BE2C (cell line): Measurements from ENCODE around the gene ADA.

ENCODE experiments used
- DNase-seq: peaks from one replicate; pipeline ENCODE4 v3.0.0-alpha.2; 2020
- H3K27me3 ChIP-seq: fragments of 250-450 bp; sonication (Bioruptor Pico); 2 replicates; pipeline ENCODE4 v1.5.1; 2020; ENCODE audit warnings: mild to moderate bottlenecking
- H3K36me3 ChIP-seq: fragments of 250-450 bp; sonication (Bioruptor Pico); 2 replicates; pipeline ENCODE4 v1.5.1; 2020; ENCODE audit warnings: mild to moderate bottlenecking
- H3K4me1 ChIP-seq: fragments of 250-450 bp; sonication (Bioruptor Pico); 2 replicates; pipeline ENCODE4 v1.5.1; 2020
- H3K4me3 ChIP-seq: 2 replicates; pipeline ENCODE4 v1.5.1; 2011; ENCODE audit warnings: low read depth, low read length
- H3K9me3 ChIP-seq: fragments of 250-450 bp; sonication (Bioruptor Pico); 2 replicates; pipeline ENCODE4 v1.5.1; 2020
- TF ChIP-seq, protein P1 (sequence below): IDR thresholded peaks from 2 replicates; pipeline ENCODE4 v1.5.1; 2012; ENCODE audit warnings: mild to moderate bottlenecking, low read depth, low read length

Gene ADA

DNA sequence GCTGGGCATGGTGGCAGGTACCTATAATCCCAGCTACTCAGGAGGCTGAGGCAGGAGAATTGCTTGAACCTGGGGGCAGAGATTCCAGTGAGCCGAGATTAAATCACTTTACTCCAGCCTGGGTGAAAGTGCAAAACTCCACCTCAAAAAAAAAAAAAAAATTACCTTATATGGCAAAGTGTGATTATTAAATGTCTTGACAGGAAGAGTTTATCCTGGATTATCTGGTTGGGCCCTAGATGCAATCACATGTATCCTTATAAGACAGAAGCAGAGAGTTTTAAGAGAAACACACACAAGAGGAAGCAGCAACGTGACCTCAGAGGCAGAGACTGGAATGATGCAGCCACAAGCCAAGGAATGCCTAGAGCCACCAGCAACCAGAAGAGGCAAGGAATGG, 11.0 kb downstream of the ADA start:
- Histone ChIP-seq H3K4me1 (peaks cover 12% of the 10 kb centered on the region; the same call in 1 of the 2 replicates), H3K4me3 (no peak overlapping the region), H3K36me3 (no peaks in the 10 kb centered on the region), H3K9me3 (no peaks in the 10 kb centered on the region), H3K27me3 (no peaks in the 10 kb centered on the region)
- DNase-seq = no peak
- TF ChIP-seq, protein P1, sequence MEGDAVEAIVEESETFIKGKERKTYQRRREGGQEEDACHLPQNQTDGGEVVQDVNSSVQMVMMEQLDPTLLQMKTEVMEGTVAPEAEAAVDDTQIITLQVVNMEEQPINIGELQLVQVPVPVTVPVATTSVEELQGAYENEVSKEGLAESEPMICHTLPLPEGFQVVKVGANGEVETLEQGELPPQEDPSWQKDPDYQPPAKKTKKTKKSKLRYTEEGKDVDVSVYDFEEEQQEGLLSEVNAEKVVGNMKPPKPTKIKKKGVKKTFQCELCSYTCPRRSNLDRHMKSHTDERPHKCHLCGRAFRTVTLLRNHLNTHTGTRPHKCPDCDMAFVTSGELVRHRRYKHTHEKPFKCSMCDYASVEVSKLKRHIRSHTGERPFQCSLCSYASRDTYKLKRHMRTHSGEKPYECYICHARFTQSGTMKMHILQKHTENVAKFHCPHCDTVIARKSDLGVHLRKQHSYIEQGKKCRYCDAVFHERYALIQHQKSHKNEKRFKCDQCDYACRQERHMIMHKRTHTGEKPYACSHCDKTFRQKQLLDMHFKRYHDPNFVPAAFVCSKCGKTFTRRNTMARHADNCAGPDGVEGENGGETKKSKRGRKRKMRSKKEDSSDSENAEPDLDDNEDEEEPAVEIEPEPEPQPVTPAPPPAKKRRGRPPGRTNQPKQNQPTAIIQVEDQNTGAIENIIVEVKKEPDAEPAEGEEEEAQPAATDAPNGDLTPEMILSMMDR = no peak

DNA sequence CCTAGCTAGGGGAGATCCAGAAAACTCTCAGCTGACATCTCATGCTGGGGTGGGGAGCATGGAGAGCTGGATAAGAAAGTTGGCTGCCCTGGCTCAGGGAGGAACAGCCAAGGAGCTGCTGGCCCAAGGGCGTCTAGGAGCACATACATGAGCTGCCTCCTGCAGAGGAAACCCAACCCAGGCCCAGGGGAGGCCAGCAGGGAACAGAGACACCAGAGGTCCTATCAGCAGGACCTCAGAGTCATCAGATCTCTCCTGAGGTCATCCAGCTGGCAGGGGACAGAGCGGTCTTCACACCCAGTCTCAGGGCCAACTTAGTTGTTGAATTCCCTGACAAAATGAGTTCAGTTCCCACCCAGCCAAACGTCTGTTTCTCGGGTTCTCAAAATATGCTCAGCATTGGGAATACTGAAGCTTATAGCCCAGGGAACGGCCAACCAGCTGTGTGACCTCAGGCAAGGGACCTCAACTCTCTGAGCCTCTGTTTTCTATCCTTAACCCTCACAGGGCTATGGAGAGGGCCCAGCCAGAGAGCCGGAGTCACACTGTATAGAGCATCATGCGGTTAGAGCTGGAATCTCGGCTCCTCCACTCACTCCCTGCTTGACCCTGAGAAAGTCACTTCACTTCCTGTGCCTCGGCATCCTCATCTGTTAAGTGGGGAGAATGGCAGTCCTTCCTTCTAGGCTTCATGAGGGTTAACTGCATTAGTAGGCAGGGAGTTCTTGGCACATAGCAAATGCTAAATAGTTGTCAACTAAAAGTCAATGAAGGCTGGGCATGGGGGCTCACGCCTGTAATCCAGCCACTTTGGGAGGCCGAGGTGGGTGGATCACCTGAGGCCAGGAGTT, 13.8 kb downstream of the ADA start:
- Histone ChIP-seq H3K4me1 (peaks cover 8% of the 10 kb centered on the region; the same call in 1 of the 2 replicates), H3K36me3 (no peaks in the 10 kb centered on the region), H3K9me3 (no peaks in the 10 kb centered on the region), H3K4me3 (no peak overlapping the region), H3K27me3 (no peaks in the 10 kb centered on the region)
- TF ChIP-seq, protein P1 = no peak
- DNase-seq = no peak

DNA sequence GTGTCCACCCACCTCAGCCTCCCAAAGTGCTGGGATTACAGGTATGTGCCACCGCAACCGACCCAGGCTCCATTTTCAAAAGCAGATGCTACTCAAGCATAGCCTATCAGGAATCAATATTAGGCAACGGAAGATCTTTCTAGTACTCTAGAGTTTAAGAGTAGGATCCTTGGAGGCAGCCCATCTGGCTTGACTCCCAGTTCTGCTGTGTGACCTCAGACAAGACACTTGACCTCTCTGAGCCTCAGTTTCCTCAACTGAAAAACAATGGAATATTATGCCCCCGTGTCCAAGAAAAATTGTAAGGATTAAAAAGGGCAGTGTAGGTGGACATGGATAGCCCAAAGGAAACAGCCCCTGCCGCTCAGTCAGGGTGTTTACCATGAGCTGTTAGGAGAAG, 14.5 kb downstream of the ADA start:
- Histone ChIP-seq H3K27me3 (no peaks in the 10 kb centered on the region), H3K4me3 (no peak overlapping the region), H3K4me1 (peaks cover 1% of the 10 kb centered on the region; the same call in 1 of the 2 replicates), H3K36me3 (no peaks in the 10 kb centered on the region), H3K9me3 (no peaks in the 10 kb centered on the region)
- DNase-seq = no peak
- TF ChIP-seq, protein P1 = no peak

DNA sequence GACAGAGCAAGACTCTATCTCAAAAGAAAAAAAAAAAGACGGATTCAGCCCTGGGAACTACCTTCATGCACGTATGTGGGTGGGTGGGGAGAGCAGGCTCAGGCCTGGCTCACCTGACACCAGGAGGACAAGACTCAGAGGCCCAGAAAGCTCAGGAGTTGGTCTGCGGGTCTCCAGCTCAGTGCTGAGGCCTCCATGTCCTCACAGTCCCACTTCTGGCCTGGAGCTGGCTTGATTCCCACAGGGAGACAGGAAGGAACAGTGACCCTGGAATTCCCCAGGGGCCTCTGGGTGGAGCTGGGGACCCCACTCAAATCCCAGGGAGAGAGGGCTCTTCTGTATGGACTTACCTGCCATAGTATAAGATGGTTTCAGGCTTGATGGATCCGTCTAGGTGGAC, 15.6 kb downstream of the ADA start:
- Histone ChIP-seq H3K36me3 (no peaks in the 10 kb centered on the region), H3K4me1 (no peaks in the 10 kb centered on the region), H3K9me3 (no peaks in the 10 kb centered on the region), H3K4me3 (no peak overlapping the region), H3K27me3 (no peaks in the 10 kb centered on the region)
- DNase-seq = no peak
- TF ChIP-seq, protein P1 = no peak

DNA sequence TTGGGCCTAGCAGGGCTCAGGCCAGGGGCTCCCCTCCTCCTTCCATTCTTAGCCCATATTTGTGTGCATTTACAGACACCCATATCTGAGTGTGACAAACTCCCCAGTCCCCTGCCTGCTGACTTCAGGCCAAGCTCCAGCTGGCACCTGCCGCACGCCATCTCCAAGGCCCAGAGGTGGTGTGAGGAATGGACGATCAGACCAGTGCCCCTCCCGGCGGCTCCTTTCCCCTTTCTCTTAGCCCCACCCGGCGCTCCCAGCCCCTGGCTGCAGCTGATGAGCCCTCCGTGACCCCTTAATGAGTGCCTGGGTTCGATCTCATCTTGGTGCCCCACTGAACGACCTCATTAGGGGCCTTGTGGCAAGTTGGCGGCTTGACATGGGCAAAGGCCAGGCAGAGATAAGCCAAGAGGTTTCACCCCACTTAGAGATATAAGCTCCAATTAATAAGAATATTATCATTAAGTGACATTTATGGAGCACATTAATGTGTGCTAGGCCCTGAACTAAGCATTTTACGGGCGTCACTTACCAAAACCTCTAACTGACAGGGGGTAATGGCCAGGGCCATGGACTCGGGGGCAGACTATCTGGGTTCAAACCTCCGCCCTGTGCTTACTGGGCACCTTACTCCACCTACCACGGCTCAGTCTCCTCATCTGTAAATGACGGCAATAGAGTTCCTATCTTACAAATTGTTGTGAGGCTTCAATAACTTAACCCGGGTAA, 17.5 kb downstream of the ADA start:
- no peaks in the 10 kb centered on the region for H3K36me3 ChIP-seq
- TF ChIP-seq, protein P1 = no peak
- no peaks in the 10 kb centered on the region for H3K4me1 ChIP-seq
- DNase-seq = no peak
- H3K27me3 ChIP-seq = no peaks in the 10 kb centered on the region
- no peak overlapping the region for H3K4me3 ChIP-seq
- no peaks in the 10 kb centered on the region for H3K9me3 ChIP-seq
